GM19240 (cell line): ENCODE measurements around the gene BCAS2.
"Not testable (repeated sequence)": the region's sequence is repeated elsewhere in the genome, so short reads cannot be mapped to it uniquely, and the experiment has no call there.

Experiments
- DNase-seq: peaks from one replicate; pipeline ENCODE4 v3.0.0; 2011; ENCODE audit warnings: low spot score; ENCODE audit not compliant: insufficient read length

BCAS2 gene

GRCh38 chr1:114581335-114582287 is at the start of gene BCAS2:
BCAS2 (minus strand) TSS chr1:114581615; CDS start chr1:114581591, 24 bp downstream.
- DNase-seq = peak; percentile 75

GRCh38 chr1:114627107-114627506 is 45.7 kb upstream of the BCAS2 start:
- no peak for DNase-seq

DNA sequence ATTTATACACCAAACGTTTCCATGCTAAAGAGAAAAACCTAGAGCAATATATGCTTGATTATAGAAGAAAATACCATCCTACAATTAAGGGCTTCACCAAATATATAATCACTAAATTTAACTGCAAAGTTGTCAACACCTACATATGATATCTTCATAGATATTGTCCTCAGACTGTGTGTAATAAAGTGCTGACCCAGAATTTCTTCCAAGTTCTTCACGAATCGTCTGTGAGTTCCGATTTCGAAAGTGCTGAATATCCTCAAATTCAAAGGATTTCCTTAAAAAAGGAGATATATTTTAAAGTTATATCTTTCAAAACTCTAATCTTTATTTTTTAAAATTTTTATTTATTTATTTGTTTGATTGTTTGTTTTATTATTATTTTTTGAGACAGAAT is 41.9 kb upstream of the BCAS2 start:
- no peak for DNase-seq

- no peak for DNase-seq
These were observed 39.0 kb upstream of the BCAS2 start for GRCh38 chr1:114620419-114620818.

DNA sequence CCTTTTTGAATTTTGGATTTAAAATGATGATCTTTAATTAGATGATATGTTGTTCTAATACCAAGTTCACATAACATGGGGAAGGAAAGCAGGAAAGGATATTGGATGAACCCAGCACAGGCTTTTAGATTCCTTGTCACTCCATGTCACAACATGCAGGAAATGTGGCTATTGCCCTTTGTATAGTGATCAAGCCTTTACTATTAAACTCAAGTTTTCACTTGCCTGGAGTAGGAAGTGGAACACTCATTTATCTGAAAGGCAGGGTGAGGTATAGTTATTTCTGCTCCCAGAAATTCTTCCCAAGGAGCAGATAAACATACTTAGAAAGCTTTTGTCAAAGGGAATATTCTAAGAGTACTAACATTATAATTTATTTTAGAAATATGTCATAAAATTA is 37.2 kb upstream of the BCAS2 start:
- DNase-seq = no peak

- DNase-seq = no peak
These were observed 29.3 kb upstream of the BCAS2 start for GRCh38 chr1:114610546-114611245.

- DNase-seq = no peak
These were observed 28.4 kb upstream of the BCAS2 start for GRCh38 chr1:114609826-114610225.

- DNase-seq = no peak
These were observed 27.6 kb upstream of the BCAS2 start for GRCh38 chr1:114609026-114609425.

GRCh38 chr1:114607223-114607622 is 25.8 kb upstream of the BCAS2 start:
- DNase-seq = no peak

DNA sequence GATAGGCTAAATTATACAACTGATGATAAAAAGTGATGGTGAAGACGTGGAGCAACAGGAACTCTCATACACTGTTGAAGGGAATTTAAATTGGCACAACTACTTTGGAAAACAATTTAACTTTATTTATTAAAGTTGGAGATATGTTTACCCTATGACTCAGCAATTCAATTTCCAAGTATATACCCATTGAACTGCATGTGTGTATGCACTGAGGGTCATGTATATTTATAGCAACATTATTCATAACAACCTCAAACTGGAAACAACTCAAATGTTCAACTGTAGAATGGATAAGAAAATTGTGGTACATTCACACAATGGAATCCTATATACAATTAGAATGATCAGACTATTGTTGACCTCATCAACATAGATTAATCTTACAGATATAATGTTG is 16.5 kb upstream of the BCAS2 start:
- DNase-seq = no peak

- DNase-seq = no peak
These were observed 14.2 kb upstream of the BCAS2 start for GRCh38 chr1:114595602-114596001.

DNA sequence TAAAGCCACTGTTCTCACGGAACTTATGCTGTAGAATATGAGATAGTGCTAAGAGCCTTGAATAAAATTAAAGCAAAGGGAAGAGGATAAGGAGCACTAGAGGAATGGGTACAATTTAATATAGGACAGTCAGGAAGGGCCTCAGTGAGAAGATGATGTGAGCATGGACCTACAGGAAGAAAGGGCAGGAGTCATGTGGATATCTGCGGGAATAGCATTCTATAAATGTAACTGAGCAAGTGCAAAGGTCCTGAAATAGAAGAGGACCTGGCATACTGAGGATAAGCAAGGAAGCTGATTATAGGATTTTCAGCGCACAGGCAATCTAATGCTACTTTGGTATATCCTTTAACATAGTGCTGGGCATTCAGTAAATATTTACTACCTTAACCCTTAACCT is 12.6 kb upstream of the BCAS2 start:
- DNase-seq = no peak

- no peak for DNase-seq
These were observed 7.7 kb upstream of the BCAS2 start for GRCh38 chr1:114589122-114589521.

GRCh38 chr1:114588196-114588689 is 6.8 kb upstream of the BCAS2 start:
- no peak for DNase-seq

DNA sequence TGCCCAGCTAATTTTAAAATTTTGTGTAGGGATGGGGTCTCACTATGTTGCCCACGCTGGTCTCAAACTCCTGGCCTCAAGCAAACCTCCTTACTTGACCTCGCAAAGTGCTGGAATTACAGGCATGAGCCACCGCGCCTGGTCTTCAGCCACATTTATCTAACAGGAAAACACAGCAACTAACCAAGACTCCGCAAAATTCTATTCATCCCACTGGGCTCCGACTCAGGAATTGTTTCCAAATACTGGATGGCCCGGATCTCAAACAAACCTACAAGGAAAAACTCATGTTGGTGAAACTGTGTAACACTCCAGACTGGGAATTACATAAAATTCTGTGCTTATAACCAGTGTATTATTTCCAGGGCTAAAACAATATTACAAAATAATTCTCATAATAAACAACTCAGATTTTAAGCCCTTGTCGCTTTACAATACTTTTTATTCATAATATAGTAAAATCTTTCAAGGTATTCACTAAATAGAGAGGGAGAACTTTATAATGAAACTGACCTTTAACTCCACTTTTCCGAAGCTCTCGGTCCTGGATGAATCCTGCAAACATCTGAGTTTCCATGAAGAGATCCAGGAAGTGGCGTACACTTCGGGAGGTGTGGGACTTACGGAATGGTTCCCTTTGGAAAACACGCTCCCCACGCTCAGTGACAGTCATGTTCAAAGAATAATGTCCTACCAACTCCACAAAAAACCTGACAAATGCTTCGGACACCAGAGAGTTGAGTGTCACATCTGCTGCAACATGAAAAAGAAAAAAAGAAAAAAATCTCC is 6.0 kb upstream of the BCAS2 start:
- DNase-seq = no peak

GRCh38 chr1:114586513-114587047 is 5.2 kb upstream of the BCAS2 start:
- no peak for DNase-seq

DNA sequence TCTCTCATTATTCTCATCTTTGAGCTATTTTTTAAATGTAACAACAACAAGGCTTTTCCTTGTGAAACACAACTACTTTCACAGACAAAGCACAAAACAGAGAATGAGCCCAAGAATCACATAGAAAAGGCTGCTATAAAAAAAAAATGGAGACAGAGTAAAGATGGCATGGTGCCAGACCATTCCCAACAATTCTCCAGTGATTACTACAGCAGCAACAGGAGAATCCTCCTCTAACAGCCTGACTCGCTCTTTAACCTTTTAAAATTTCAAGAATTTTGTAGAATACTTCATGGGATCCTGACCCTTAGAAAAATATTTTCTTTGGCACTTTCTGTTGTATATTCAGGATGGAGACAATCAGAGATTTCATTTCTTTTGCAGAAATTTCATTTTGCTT is 3.8 kb upstream of the BCAS2 start:
- DNase-seq = no peak

GRCh38 chr1:114574365-114574764 is 7.0 kb downstream of the BCAS2 start:
- no peak for DNase-seq

DNA sequence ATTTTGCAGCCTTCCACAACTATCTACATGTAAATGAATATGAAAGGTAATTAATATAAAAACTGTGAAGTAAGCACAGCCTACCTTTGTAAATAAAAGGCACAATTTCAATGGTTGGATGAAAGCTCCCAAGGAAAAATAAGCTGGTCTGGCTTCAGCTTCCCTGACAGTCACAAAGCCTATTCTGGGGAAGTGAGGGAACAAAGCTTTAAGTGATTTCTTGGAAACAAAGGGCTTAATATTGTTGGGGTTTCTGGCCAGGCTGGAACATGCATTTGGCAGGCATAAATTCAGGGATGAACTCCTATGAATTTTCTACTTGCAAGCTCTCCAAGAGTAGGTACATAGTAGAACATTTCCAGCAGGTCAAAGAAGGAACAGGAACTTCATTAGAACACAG is 17.3 kb downstream of the BCAS2 start:
- no peak for DNase-seq

DNA sequence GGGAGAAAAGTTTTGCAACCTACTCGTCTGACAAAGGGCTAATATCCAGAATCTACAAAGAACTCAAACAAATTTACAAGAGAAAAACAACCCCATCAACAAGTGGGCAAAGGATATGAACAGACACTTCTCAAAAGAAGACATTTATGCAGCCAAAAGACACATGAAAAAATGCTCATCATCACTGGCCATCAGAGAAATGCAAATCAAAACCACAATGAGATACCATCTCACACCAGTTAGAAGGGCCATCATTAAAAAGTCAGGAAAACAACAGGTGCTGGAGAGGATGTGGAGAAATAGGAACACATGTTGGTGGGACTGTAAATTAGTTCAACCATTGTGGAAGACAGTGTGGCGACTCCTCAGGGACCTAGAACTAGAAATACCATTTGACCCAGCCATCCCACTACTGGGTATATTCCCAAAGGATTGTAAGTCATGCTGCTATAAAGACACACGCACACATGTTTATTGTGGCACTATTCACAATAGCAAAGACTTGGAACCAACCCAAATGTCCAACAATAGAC is 18.4 kb downstream of the BCAS2 start:
- DNase-seq = not testable (repeated sequence)

GRCh38 chr1:114561333-114561732 is 20.1 kb downstream of the BCAS2 start:
- no peak for DNase-seq
